Measurements from ENCODE around the gene TMEM127. TPM values are rescaled to one million over a fixed set of nuclear protein-coding genes. Genes with fewer than 3 reads are reported as not detected.
"Not testable (repeated sequence)": the region's sequence is repeated elsewhere in the genome, so short reads cannot be mapped to it uniquely, and the experiment has no call there.

TMEM127 gene
- total RNA-seq, 1 donor = 27.2 TPM

GRCh38 chr2:96304606-96305005, 38.8 kb upstream of the TMEM127 start:
- DNase-seq (ENCODE audit: low read depth) = no peak
- no peak for TF ChIP-seq CTCF (IDR thresholded peaks at IDR 0.05; ENCODE audit: insufficient read depth, low read depth, low read length)
- H3K4me3 ChIP-seq (ENCODE audit: low read depth, low read length) = peak overlapping the region; percentile 95

- DNase-seq (ENCODE audit: low read depth) = no peak
- TF ChIP-seq CTCF (IDR thresholded peaks at IDR 0.05; ENCODE audit: insufficient read depth, low read depth, low read length) = no peak
Measured at GRCh38 chr2:96301865-96302264, 36.1 kb upstream of the TMEM127 start.

GRCh38 chr2:96296925-96297324, 31.1 kb upstream of the TMEM127 start:
- TF ChIP-seq CTCF (IDR thresholded peaks at IDR 0.05; ENCODE audit: insufficient read depth, low read depth, low read length) = no peak
- H3K4me3 ChIP-seq (ENCODE audit: low read depth, low read length) = no peak overlapping the region
- DNase-seq (ENCODE audit: low read depth) = no peak

More at GRCh38 chr2:96301865-96302264, 36.1 kb upstream of the TMEM127 start:
- no peak overlapping the region for H3K4me3 ChIP-seq (ENCODE audit: low read depth, low read length)

- DNase-seq (ENCODE audit: low read depth); H3K4me3 ChIP-seq (ENCODE audit: low read depth, low read length): not testable (repeated sequence)
Measured at GRCh38 chr2:96294271-96294670, 28.5 kb upstream of the TMEM127 start.

GRCh38 chr2:96291751-96292150, 26.0 kb upstream of the TMEM127 start:
- DNase-seq (ENCODE audit: low read depth) = peak; percentile 11
- H3K4me3 ChIP-seq (ENCODE audit: low read depth, low read length) = no peak overlapping the region
- TF ChIP-seq CTCF (IDR thresholded peaks at IDR 0.05; ENCODE audit: insufficient read depth, low read depth, low read length) = no peak

GRCh38 chr2:96287273-96287856, 21.6 kb upstream of the TMEM127 start:
- no peak for TF ChIP-seq CTCF (IDR thresholded peaks at IDR 0.05; ENCODE audit: insufficient read depth, low read depth, low read length)
- DNase-seq (ENCODE audit: low read depth) = no peak
- H3K4me3 ChIP-seq (ENCODE audit: low read depth, low read length) = no peak overlapping the region

GRCh38 chr2:96276787-96277499, 11.1 kb upstream of the TMEM127 start:
- no peak for TF ChIP-seq CTCF (IDR thresholded peaks at IDR 0.05; ENCODE audit: insufficient read depth, low read depth, low read length)
- DNase-seq (ENCODE audit: low read depth) = no peak
- no peak overlapping the region for H3K4me3 ChIP-seq (ENCODE audit: low read depth, low read length)

Measured in fibroblast of villous mesenchyme (primary cell).